D341Med (cell line): Measurements from ENCODE around the gene FBXW11.

Experiments used
- DNase-seq: peaks from one replicate; pipeline ENCODE4 v3.0.0; 2012; ENCODE audit warnings: low spot score

The FBXW11 gene

GRCh38 chr5:172015346-172015745, 8.9 kb upstream of the FBXW11 start:
- no peak for DNase-seq

GRCh38 chr5:172010278-172010677, 3.8 kb upstream of the FBXW11 start:
- DNase-seq, result no peak

GRCh38 chr5:172009536-172010270, 3.3 kb upstream of the FBXW11 start:
- no peak for DNase-seq

GRCh38 chr5:172008689-172009141, 2.3 kb upstream of the FBXW11 start:
- DNase-seq, result no peak

- no peak for DNase-seq
These were observed 1.6 kb upstream of the FBXW11 start for GRCh38 chr5:172008111-172008455.

GRCh38 chr5:172007175-172008110, 1.0 kb upstream of the FBXW11 start:
- no peak for DNase-seq

GRCh38 chr5:172005708-172006320, 624 bp downstream of the FBXW11 start:
- peak; percentile 50 for DNase-seq

- no peak for DNase-seq
These were observed 1.6 kb downstream of the FBXW11 start for GRCh38 chr5:172004824-172005237.

- no peak for DNase-seq
These were observed 2.7 kb downstream of the FBXW11 start for GRCh38 chr5:172003746-172004145.

- DNase-seq, result no peak
These were observed 3.5 kb downstream of the FBXW11 start for GRCh38 chr5:172002840-172003512.

GRCh38 chr5:172002310-172002709, 4.1 kb downstream of the FBXW11 start:
- DNase-seq, result peak; percentile 36

GRCh38 chr5:171999877-172000276, 6.6 kb downstream of the FBXW11 start:
- DNase-seq, result no peak

- no peak for DNase-seq
These were observed 7.3 kb downstream of the FBXW11 start for GRCh38 chr5:171999100-171999499.

- no peak for DNase-seq
These were observed 9.4 kb downstream of the FBXW11 start for GRCh38 chr5:171997011-171997410.

GRCh38 chr5:171992813-171993212, 13.6 kb downstream of the FBXW11 start:
- no peak for DNase-seq

- no peak for DNase-seq
These were observed 14.1 kb downstream of the FBXW11 start for GRCh38 chr5:171992305-171992704.

- no peak for DNase-seq
These were observed 15.8 kb downstream of the FBXW11 start for GRCh38 chr5:171990713-171991015.

- DNase-seq, result no peak
These were observed 16.3 kb downstream of the FBXW11 start for GRCh38 chr5:171989946-171990712.

GRCh38 chr5:171989276-171989675, 17.2 kb downstream of the FBXW11 start:
- DNase-seq, result no peak

GRCh38 chr5:171986772-171987171, 19.7 kb downstream of the FBXW11 start:
- DNase-seq, result no peak

GRCh38 chr5:171984748-171985419, 21.6 kb downstream of the FBXW11 start:
- DNase-seq, result no peak
